H1 (cell line): Measurements from ENCODE around the gene BTBD9.

ENCODE experiments used
- BACH1 ChIP-seq: IDR thresholded peaks from 2 replicates; pipeline ENCODE4 v1.6.1; 2012; ENCODE audit warnings: low read length, improper control_type of control experiment
- EP300 ChIP-seq, 2 experiments: IDR thresholded peaks; 1 replicate in 1 of 2; 2 replicates in 1 of 2; pipeline ENCODE4 v1.6.1; 2011 to 2012; ENCODE audit warnings: low read depth in 2 of 2, low read length in 2 of 2, mild to moderate bottlenecking in 2 of 2, borderline replicate concordance in 1 of 2, inconsistent platforms in 1 of 2, moderate library complexity in 1 of 2
- EZH2 ChIP-seq: fragments of 200-600 bp; sonication (generic); IDR thresholded peaks from 2 replicates; pipeline ENCODE4 v1.7.1; 2012; ENCODE audit warnings: low read depth, mild to moderate bottlenecking, moderate library complexity, low read length, inconsistent platforms; ENCODE audit not compliant: severe bottlenecking
- RNF2 ChIP-seq: fragments of 200-900, 300-1000 bp; sonication (generic); IDR thresholded peaks from 2 replicates; pipeline ENCODE4 v1.7.1; 2016; ENCODE audit warnings: borderline replicate concordance, low read depth, mild to moderate bottlenecking, antibody characterized with exemption, low read length; ENCODE audit not compliant: poor library complexity, severe bottlenecking; ENCODE audit errors: missing control alignments
- SRF ChIP-seq: IDR thresholded peaks from 2 replicates; pipeline ENCODE4 v1.6.1; 2011; ENCODE audit warnings: mild to moderate bottlenecking, low read depth, low read length, moderate library complexity
- TF ChIP-seq, protein P1 (sequence below), 3 experiments: IDR thresholded peaks; 1 replicate in 2 of 3; 2 replicates in 1 of 3; pipeline versions ENCODE4 v1.5.1 to v1.6.1; 2011; ENCODE audit warnings: low read length in 3 of 3, mild to moderate bottlenecking in 3 of 3, inconsistent platforms in 2 of 3, low read depth in 1 of 3, moderate library complexity in 1 of 3; ENCODE audit not compliant: insufficient read depth in 1 of 3; ENCODE audit errors: control extremely low read depth in 1 of 3
- TF ChIP-seq, protein P2 (sequence below): IDR thresholded peaks from 2 replicates; pipeline ENCODE4 v1.6.1; 2011; ENCODE audit warnings: low read depth, mild to moderate bottlenecking, low read length; ENCODE audit not compliant: insufficient read depth

DNA sequence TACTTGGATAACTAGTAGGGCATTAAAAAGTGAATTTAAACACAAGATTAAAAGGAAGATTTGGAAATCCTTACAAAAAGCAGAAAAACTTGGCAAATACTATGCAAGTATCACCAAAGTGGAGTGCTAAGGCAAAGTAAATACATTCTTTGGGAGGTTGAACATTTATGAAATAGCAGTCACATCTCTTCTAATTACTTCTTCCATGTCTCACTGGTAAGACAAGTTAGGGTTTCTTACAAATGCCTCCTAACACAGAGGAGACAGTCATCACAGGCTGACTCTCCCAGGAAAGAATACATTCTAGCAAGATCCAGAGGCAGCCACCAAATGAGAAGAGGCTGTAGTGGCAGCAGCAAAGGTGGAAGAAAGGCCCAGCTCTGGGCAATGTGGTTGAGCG, 298.2 kb downstream of the BTBD9 start:
- TF ChIP-seq, protein P1, sequence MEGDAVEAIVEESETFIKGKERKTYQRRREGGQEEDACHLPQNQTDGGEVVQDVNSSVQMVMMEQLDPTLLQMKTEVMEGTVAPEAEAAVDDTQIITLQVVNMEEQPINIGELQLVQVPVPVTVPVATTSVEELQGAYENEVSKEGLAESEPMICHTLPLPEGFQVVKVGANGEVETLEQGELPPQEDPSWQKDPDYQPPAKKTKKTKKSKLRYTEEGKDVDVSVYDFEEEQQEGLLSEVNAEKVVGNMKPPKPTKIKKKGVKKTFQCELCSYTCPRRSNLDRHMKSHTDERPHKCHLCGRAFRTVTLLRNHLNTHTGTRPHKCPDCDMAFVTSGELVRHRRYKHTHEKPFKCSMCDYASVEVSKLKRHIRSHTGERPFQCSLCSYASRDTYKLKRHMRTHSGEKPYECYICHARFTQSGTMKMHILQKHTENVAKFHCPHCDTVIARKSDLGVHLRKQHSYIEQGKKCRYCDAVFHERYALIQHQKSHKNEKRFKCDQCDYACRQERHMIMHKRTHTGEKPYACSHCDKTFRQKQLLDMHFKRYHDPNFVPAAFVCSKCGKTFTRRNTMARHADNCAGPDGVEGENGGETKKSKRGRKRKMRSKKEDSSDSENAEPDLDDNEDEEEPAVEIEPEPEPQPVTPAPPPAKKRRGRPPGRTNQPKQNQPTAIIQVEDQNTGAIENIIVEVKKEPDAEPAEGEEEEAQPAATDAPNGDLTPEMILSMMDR (IDR thresholded peaks at IDR 0.05; ENCODE audit: control extremely low read depth in 1 of 3, insufficient read depth in 1 of 3, low read depth in 1 of 3, low read length in 3 of 3), result no peak
- TF ChIP-seq, protein P2, sequence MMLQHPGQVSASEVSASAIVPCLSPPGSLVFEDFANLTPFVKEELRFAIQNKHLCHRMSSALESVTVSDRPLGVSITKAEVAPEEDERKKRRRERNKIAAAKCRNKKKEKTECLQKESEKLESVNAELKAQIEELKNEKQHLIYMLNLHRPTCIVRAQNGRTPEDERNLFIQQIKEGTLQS, result no peak
- TF ChIP-seq RNF2 (no peak), EZH2 (no peak), EP300 (IDR thresholded peaks at IDR 0.05; ENCODE audit: borderline replicate concordance in 1 of 2, low read depth in 2 of 2, low read length in 2 of 2) (no peak), SRF (no peak), BACH1 (no peak)
